ENCODE results near the gene TPRKB.

The TPRKB gene

GRCh38 chr2:73746877-73747208 is 9.7 kb upstream of the TPRKB start:
- no peak for TF ChIP-seq CTCF (IDR thresholded peaks at IDR 0.05)

- no peak for TF ChIP-seq CTCF (IDR thresholded peaks at IDR 0.05)
Observed at GRCh38 chr2:73746015-73746876, 9.1 kb upstream of the TPRKB start.

- TF ChIP-seq CTCF (IDR thresholded peaks at IDR 0.05) = no peak
Observed at GRCh38 chr2:73740767-73741166, 3.6 kb upstream of the TPRKB start.

GRCh38 chr2:73739101-73739500 is 2.0 kb upstream of the TPRKB start:
- no peak for TF ChIP-seq CTCF (IDR thresholded peaks at IDR 0.05)

GRCh38 chr2:73736378-73736777 is 767 bp downstream of the TPRKB start:
- no peak for TF ChIP-seq CTCF (IDR thresholded peaks at IDR 0.05)

- TF ChIP-seq CTCF (IDR thresholded peaks at IDR 0.05) = no peak
Observed at GRCh38 chr2:73730810-73731209, 6.3 kb downstream of the TPRKB start.

- no peak for TF ChIP-seq CTCF (IDR thresholded peaks at IDR 0.05)
Observed at GRCh38 chr2:73728711-73729110, 8.4 kb downstream of the TPRKB start.

- TF ChIP-seq CTCF (IDR thresholded peaks at IDR 0.05) = no peak
Observed at GRCh38 chr2:73728043-73728442, 9.1 kb downstream of the TPRKB start.

Measured in LNCAP (cell line).